Spleen (tissue), 11 donors: ENCODE data around the gene SNED1. TPM values are rescaled to one million over a fixed set of nuclear protein-coding genes. Genes with fewer than 3 reads are reported as not detected.

Source experiments
- DNase-seq: peaks from one replicate; pipeline ENCODE4 v3.0.0-alpha.2; 2020
- H3K27ac ChIP-seq, 8 donors: fragments of 200-600 bp; sonication (generic) in 7 of 8; 1 replicate in 4 of 8; 2 replicates in 4 of 8; pipeline versions ENCODE4 v1.5.0 to v1.8.0; 2016 to 2021; ENCODE audit warnings: inconsistent platforms in 4 of 8, mild to moderate bottlenecking in 4 of 8, moderate library complexity in 1 of 8
- H3K27me3 ChIP-seq, 7 donors: fragments of 200-600 bp; sonication (generic) in 6 of 7; replicated peaks in 1 of 7; 1 replicate in 4 of 7; 2 replicates in 3 of 7; pipeline versions ENCODE4 v1.5.0 to v1.8.0; 2016 to 2021; ENCODE audit warnings: inconsistent platforms in 3 of 7, mild to moderate bottlenecking in 1 of 7
- H3K36me3 ChIP-seq, 6 donors: fragments of 200-600 bp; sonication (generic) in 5 of 6; 1 replicate in 4 of 6; 2 replicates in 2 of 6; pipeline versions ENCODE4 v1.5.0 to v1.8.0; 2016 to 2021; ENCODE audit warnings: inconsistent platforms in 2 of 6
- H3K4me1 ChIP-seq, 6 donors: fragments of 200-600 bp; sonication (generic) in 5 of 6; 1 replicate in 3 of 6; 2 replicates in 3 of 6; pipeline versions ENCODE4 v1.5.0 to v1.8.0; 2016 to 2021; ENCODE audit warnings: inconsistent platforms in 3 of 6
- H3K4me3 ChIP-seq, 8 donors: fragments of 200-600 bp; sonication (generic) in 7 of 8; 1 replicate in 4 of 8; 2 replicates in 4 of 8; pipeline versions ENCODE4 v1.5.0 to v1.8.0; 2016 to 2021; ENCODE audit warnings: inconsistent platforms in 4 of 8, mild to moderate bottlenecking in 4 of 8, moderate library complexity in 2 of 8
- H3K9me3 ChIP-seq, 8 donors: fragments of 200-600 bp; sonication (generic) in 7 of 8; 1 replicate in 4 of 8; 2 replicates in 4 of 8; pipeline versions ENCODE4 v1.5.0 to v1.8.0; 2016 to 2021; ENCODE audit warnings: inconsistent platforms in 4 of 8
- POLR2A ChIP-seq, 3 donors: fragments of 450-650 bp; IDR thresholded peaks; one replicate each; pipeline ENCODE4 v1.5.1; 2017; ENCODE audit warnings: antibody characterized with exemption in 3 of 3, mild to moderate bottlenecking in 1 of 3
- POLR2AphosphoS5 ChIP-seq, 3 donors: sonication (generic); formaldehyde crosslinking; IDR thresholded peaks; one replicate each; pipeline ENCODE4 v1.5.1; 2017; ENCODE audit warnings: antibody characterized with exemption in 3 of 3
- WGBS, 5 donors: extraction: QIAGEN DNeasy Blood & Tissue Kit in 3 of 5; methylation state at CpG; one replicate each; pipeline versions ENCODE4 v1.1.5 to v1.1.7; 2013 to 2018; 5-methylcytosine and 5-hydroxymethylcytosine counted together
- intact Hi-C: fragments of 100-400 bp; cut with DNase I; formaldehyde crosslinking; loops from one replicate; pipeline ENCODE4 v1.15.0; 2023; ENCODE audit warnings: low total_unique reads
- polyA plus RNA-seq, 3 donors: library from polyadenylated mRNA; stranded (reverse); fragments of 200-250 nt; gene quantifications; one replicate each; pipeline ENCODE4 v1.2.1, GENCODE V29; 2013
- total RNA-seq, 7 donors: library from RNA; depleted of rRNA in 3 of 7; stranded (reverse); fragments of >200 nt in 3 of 7; fragmentation: NEBNext Ultra II Directional in 4 of 7; extraction: Animal tissue kit (Norgen Biotek cat#: 25700) in 4 of 7; gene quantifications; one replicate each; pipeline versions ENCODE4 v1.1.0 to v1.2.1, GENCODE V29; 2016 to 2021
- TF ChIP-seq, protein P1 (sequence below), 11 experiments: fragments of 200-600 bp in 7 of 11; fragments of 450-650 bp in 4 of 11; sonication (generic) in 4 of 11; IDR thresholded peaks in 8 of 11; conservative IDR thresholded peaks in 3 of 11; 1 replicate in 7 of 11; 2 replicates in 4 of 11; pipeline versions ENCODE4 v1.4.0 to v1.8.0; 2016 to 2021; ENCODE audit warnings: antibody characterized with exemption in 11 of 11, inconsistent platforms in 4 of 11, mild to moderate bottlenecking in 1 of 11
- donor health status: healthy with polysubstance abuse.
- donor health status: DM: no; HTN: no; CAD: no; lungs with moderate emphysema.
- donor health status: DM: no; HTN: no; CAD: no.
- donor health status: Bipolar disorder and iron deficiency.
- donor health status: healthy.
- donor health status: DM: no; HTN: no; CAD: no.
- donor health status: DM: yes; HTN: yes; CAD: no.

Gene SNED1
- total and polyA plus RNA-seq, 10 donors = 2.6 to 85.3 (median 45.5) TPM

DNA sequence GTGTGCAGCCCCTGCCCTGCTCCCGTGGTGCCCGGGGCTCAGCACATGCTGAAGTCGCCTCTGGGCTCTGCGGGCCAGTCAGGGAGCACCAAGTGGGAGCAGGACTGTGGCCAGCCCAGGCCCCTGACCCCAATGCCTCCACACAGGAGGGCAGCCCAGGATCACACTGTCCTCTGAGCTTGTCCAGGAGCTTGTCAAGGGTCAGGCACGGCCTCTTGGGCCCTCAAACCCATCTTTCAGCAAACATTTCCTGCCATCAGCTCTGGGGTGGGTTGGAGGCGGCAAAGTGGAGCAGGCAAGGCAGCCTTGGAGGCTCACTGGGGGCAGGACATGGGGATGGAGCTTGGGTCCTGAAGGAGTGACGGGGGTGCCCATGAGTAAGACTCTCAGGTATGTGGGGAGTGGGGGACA, 10.3 kb downstream of the SNED1 start:
- TF ChIP-seq POLR2AphosphoS5 (IDR thresholded peaks at IDR 0.05) = no peak
- H3K36me3 ChIP-seq = peaks cover 0 to 5% (median 2%) of the 10 kb centered on the region in 6 donors
- peak; percentile 68 for DNase-seq
- intact Hi-C loops = no loop called here
- H3K4me3 ChIP-seq = no peak overlapping the region
- peaks cover 17 to 42% (median 29%) of the 10 kb centered on the region in 6 donors for H3K4me1 ChIP-seq
- peak overlapping the region in 4 of 8 donors; percentile 58 to 78 (median 76) for H3K27ac ChIP-seq
- H3K9me3 ChIP-seq = peaks cover 9 to 28% (median 22%) of the 10 kb centered on the region in 8 donors
- 74 to 87% (median 83%) methylated on average over 7 of the region's 7 CpGs for WGBS, 5 donors
- peaks cover 0 to 38% (median 0%) of the 10 kb centered on the region in 7 donors for H3K27me3 ChIP-seq

- no peak for DNase-seq
These were observed 10.8 kb downstream of the SNED1 start for GRCh38 chr2:241009191-241009590.

DNA sequence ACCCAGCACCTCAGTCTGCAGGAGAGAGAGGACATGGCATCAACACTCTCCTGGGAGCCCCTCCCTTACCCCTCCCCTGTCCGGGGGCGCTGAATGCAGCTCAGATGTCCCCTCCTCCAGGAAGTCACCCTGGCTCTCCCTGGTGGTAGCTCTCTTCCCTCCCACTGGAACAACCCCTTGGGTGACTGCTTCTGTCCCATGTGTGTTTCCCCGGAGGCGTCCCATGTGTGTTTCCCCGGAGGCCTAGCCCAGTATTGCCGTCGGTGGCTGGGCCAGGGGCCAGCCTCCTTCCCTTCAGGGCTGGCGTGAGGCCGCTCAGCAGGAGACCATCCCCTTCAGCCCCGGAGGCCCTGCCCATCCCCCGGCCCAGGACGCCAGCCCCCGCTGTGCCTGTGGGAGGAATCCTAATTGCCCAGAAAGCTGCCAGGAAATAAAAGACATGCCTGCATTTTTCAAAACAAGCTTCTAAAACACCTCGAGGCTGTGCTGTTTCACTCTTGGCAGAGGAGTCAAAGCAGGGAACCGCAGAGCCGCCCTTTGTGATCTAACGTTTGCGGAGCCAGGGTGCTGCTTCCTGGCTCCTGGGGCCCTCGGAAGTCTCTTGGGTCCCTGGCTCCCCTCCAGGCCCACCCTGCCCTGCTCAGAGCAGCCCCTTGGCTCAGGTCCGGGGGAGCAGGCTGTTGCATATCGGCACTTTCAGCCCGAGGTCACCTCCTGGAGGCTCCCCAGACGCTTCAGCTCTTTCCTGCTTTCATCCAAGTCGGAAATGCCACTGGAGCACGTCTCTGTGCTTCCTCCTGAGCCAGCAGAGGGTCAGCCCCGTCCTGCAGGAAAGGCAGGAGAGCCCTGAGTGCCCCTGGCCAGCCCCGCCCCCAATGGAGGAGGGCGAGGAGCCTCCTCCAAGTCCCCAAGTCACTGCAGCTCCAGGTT, 11.4 kb downstream of the SNED1 start:
- peaks cover 0 to 16% (median 11%) of the 10 kb centered on the region in 8 donors for H3K9me3 ChIP-seq
- intact Hi-C loops = no loop called here
- peak; percentile 80 for DNase-seq
- H3K27ac ChIP-seq = peak overlapping the region in 7 of 8 donors; percentile 53 to 78 (median 74)
- H3K27me3 ChIP-seq = peaks cover 0 to 38% (median 0%) of the 10 kb centered on the region in 7 donors
- peak overlapping the region in 5 of 8 donors; percentile 8 to 49 (median 14) for H3K4me3 ChIP-seq
- TF ChIP-seq POLR2A (IDR thresholded peaks at IDR 0.05) (no peak), POLR2AphosphoS5 (IDR thresholded peaks at IDR 0.05) (peak; percentile 4 to 76 (median 73))
- TF ChIP-seq, protein P1, sequence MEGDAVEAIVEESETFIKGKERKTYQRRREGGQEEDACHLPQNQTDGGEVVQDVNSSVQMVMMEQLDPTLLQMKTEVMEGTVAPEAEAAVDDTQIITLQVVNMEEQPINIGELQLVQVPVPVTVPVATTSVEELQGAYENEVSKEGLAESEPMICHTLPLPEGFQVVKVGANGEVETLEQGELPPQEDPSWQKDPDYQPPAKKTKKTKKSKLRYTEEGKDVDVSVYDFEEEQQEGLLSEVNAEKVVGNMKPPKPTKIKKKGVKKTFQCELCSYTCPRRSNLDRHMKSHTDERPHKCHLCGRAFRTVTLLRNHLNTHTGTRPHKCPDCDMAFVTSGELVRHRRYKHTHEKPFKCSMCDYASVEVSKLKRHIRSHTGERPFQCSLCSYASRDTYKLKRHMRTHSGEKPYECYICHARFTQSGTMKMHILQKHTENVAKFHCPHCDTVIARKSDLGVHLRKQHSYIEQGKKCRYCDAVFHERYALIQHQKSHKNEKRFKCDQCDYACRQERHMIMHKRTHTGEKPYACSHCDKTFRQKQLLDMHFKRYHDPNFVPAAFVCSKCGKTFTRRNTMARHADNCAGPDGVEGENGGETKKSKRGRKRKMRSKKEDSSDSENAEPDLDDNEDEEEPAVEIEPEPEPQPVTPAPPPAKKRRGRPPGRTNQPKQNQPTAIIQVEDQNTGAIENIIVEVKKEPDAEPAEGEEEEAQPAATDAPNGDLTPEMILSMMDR (IDR thresholded peaks at IDR 0.05 in 8 of 11, conservative IDR thresholded peaks at IDR 0.05 in 3 of 11) = peak in 3 of 11 experiments; percentile 6 to 16 (median 14)
- 2 to 6% (median 4%) methylated on average over 20 to 28 of the region's 28 CpGs for WGBS, 5 donors
- H3K36me3 ChIP-seq = no peaks in the 10 kb centered on the region
- peaks cover 17 to 42% (median 29%) of the 10 kb centered on the region in 6 donors for H3K4me1 ChIP-seq

More at GRCh38 chr2:241009191-241009590, 10.8 kb downstream of the SNED1 start:
- Histone ChIP-seq H3K4me1 (peaks cover 17 to 42% (median 29%) of the 10 kb centered on the region in 6 donors), H3K4me3 (peak overlapping the region in 2 of 8 donors; percentile 16 to 49), H3K9me3 (peaks cover 4 to 23% (median 18%) of the 10 kb centered on the region in 8 donors), H3K27ac (peak overlapping the region in 7 of 8 donors; percentile 53 to 78 (median 74)), H3K27me3 (peaks cover 0 to 38% (median 0%) of the 10 kb centered on the region in 7 donors), H3K36me3 (no peaks in the 10 kb centered on the region)
- TF ChIP-seq, protein P1 (IDR thresholded peaks at IDR 0.05 in 8 of 11, conservative IDR thresholded peaks at IDR 0.05 in 3 of 11) = no peak
- no peak for TF ChIP-seq POLR2A (IDR thresholded peaks at IDR 0.05)
- no peak for TF ChIP-seq POLR2AphosphoS5 (IDR thresholded peaks at IDR 0.05)
- 63 to 90% (median 75%) methylated on average over 2 of the region's 2 CpGs for WGBS, 5 donors
- intact Hi-C loops = no loop called here

DNA sequence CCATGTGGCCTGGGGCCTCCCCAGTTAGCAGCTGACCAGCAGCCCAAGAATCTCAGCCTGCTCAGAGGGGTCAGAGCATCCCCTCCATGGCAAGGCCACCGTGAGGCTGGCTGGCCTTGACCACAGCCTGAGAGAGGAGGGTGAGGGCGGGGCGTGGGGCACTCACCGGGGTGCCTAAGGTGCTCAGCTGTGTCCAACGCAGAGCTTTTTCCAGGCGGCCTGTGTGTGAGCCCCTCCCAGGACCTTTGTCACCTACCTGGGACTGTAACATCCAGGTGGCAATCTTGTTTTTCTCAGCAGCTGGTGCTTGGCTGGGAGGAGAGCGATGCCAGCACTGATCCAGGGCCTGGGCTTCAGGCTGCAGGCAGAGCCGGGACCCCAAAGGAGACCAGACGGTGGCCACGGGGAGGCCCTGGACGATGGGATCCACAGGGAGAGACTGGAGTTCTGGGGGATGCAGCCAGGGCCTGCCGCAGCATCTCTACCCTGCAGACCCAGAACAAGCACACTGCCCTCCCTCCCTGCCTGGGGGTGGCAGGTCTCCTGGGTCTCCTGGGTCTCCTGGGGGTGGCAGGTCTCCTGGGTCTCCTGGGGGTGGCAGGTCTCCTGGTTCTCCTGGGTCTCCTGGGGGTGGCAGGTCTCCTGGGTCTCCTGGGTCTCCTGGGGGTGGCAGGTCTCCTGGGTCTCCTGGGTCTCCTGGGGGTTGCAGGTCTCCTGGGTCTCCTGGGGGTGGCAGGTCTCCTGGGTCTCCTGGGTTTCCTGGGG, 12.3 kb downstream of the SNED1 start:
- no peaks in the 10 kb centered on the region for H3K36me3 ChIP-seq
- no peak for TF ChIP-seq POLR2A (IDR thresholded peaks at IDR 0.05)
- TF ChIP-seq POLR2AphosphoS5 (IDR thresholded peaks at IDR 0.05) = no peak
- TF ChIP-seq, protein P1 (IDR thresholded peaks at IDR 0.05 in 8 of 11, conservative IDR thresholded peaks at IDR 0.05 in 3 of 11) = no peak
- H3K27me3 ChIP-seq = peaks cover 0 to 38% (median 0%) of the 10 kb centered on the region in 7 donors
- intact Hi-C loops = no loop called here
- peak overlapping the region in 7 of 8 donors; percentile 53 to 78 (median 74) for H3K27ac ChIP-seq
- H3K4me1 ChIP-seq = peaks cover 17 to 42% (median 29%) of the 10 kb centered on the region in 6 donors
- peak overlapping the region in 3 of 8 donors; percentile 8 to 49 (median 16) for H3K4me3 ChIP-seq
- WGBS, 5 donors = 45 to 71% (median 68%) methylated on average over 10 to 12 of the region's 12 CpGs
- DNase-seq = peak; percentile 69
- peaks cover 0 to 8% (median 2%) of the 10 kb centered on the region in 8 donors for H3K9me3 ChIP-seq
